Upper lobe of right lung (tissue), 1 donor: ENCODE results near the gene SLC39A7. TPM values are rescaled to one million over a fixed set of nuclear protein-coding genes. Genes with fewer than 3 reads are reported as not detected.

Experiments
- ATAC-seq: fragments of 200-7000 bp; cut with Tn5 transposase; one replicate; pipeline ENCODE4 v1.9.1; 2020; ENCODE audit warnings: mild to moderate bottlenecking, moderate library complexity
- DNase-seq: peaks from one replicate; pipeline ENCODE4 v3.0.0-alpha.2; 2020
- H3K27ac ChIP-seq: fragments of 200-600 bp; one replicate; pipeline ENCODE4 v1.8.0; 2022
- H3K27me3 ChIP-seq: fragments of 200-600 bp; one replicate; pipeline ENCODE4 v1.8.0; 2022; ENCODE audit warnings: mild to moderate bottlenecking
- H3K36me3 ChIP-seq: fragments of 200-600 bp; one replicate; pipeline ENCODE4 v1.8.0; 2022
- H3K4me1 ChIP-seq: fragments of 200-600 bp; one replicate; pipeline ENCODE4 v1.8.0; 2022
- H3K4me3 ChIP-seq: fragments of 200-600 bp; one replicate; pipeline ENCODE4 v1.8.0; 2022; ENCODE audit warnings: mild to moderate bottlenecking
- H3K9me3 ChIP-seq: fragments of 200-600 bp; one replicate; pipeline ENCODE4 v1.8.0; 2022
- CTCF ChIP-seq: fragments of 200-600 bp; IDR thresholded peaks from one replicate; pipeline ENCODE4 v1.8.0; 2022; ENCODE audit warnings: antibody characterized with exemption
- intact Hi-C: fragments of 100-400 bp; cut with DNase I; formaldehyde crosslinking; loops from one replicate; pipeline ENCODE4 v1.11.0; 2022
- total RNA-seq: library from RNA; stranded (reverse); fragmentation: NEBNext Ultra II Directional; extraction: Animal tissue kit (Norgen Biotek cat#: 25700); gene quantifications from one replicate; pipeline ENCODE4 v1.2.1, GENCODE V29; 2021
- donor health status: DM: no; HTN: yes; CAD: no; lungs with severe emphysema.

SLC39A7 gene
- total RNA-seq, 1 donor from 2014 or later = 89.1 TPM

GRCh38 chr6:33160096-33160495, 40.6 kb upstream of the SLC39A7 start:
- no peaks in the 10 kb centered on the region for H3K36me3 ChIP-seq
- no peaks in the 10 kb centered on the region for H3K27me3 ChIP-seq
- no peak for DNase-seq
- no peak overlapping the region for H3K27ac ChIP-seq
- peaks cover 13% of the 10 kb centered on the region for H3K4me1 ChIP-seq
- ATAC-seq = no peak
- no peak overlapping the region for H3K4me3 ChIP-seq
- H3K9me3 ChIP-seq = no peaks in the 10 kb centered on the region
- intact Hi-C loops = loop anchor here (10.0 kb wide), 1 partner anchor 85 kb away; no protein-coding TSS in a partner anchor
- TF ChIP-seq CTCF = no peak

- Histone ChIP-seq H3K4me1 (peaks cover 13% of the 10 kb centered on the region), H3K4me3 (no peak overlapping the region), H3K27ac (no peak overlapping the region), H3K27me3 (no peaks in the 10 kb centered on the region), H3K9me3 (no peaks in the 10 kb centered on the region), H3K36me3 (no peaks in the 10 kb centered on the region)
- DNase-seq = peak; percentile 82
- intact Hi-C loops = loop anchor here (10.0 kb wide), 1 partner anchor 84 kb away; no protein-coding TSS in a partner anchor
- peak; percentile 77 for ATAC-seq
- no peak for TF ChIP-seq CTCF
Measured at GRCh38 chr6:33160728-33161344, 39.8 kb upstream of the SLC39A7 start.

GRCh38 chr6:33161354-33162331, 39.0 kb upstream of the SLC39A7 start:
- peak; percentile 93 for DNase-seq
- Histone ChIP-seq H3K4me1 (peaks cover 13% of the 10 kb centered on the region), H3K27me3 (no peaks in the 10 kb centered on the region), H3K27ac (no peak overlapping the region), H3K36me3 (no peaks in the 10 kb centered on the region), H3K4me3 (peak overlapping the region; percentile 56), H3K9me3 (no peaks in the 10 kb centered on the region)
- TF ChIP-seq CTCF = peak; percentile 93
- peak; percentile 95 for ATAC-seq
- intact Hi-C loops = loop anchor here (10.0 kb wide), 1 partner anchor 83 kb away; no protein-coding TSS in a partner anchor

- TF ChIP-seq CTCF = no peak
- intact Hi-C loops = loop anchor here (10.0 kb wide), 1 partner anchor 81 kb away; no protein-coding TSS in a partner anchor
- Histone ChIP-seq H3K9me3 (no peaks in the 10 kb centered on the region), H3K4me1 (peaks cover 13% of the 10 kb centered on the region), H3K4me3 (no peak overlapping the region), H3K27ac (no peak overlapping the region), H3K36me3 (no peaks in the 10 kb centered on the region), H3K27me3 (no peaks in the 10 kb centered on the region)
- ATAC-seq (no peak), DNase-seq (no peak)
Measured at GRCh38 chr6:33163540-33163939, 37.1 kb upstream of the SLC39A7 start.

GRCh38 chr6:33164176-33164575, 36.5 kb upstream of the SLC39A7 start:
- Histone ChIP-seq H3K27me3 (no peaks in the 10 kb centered on the region), H3K9me3 (no peaks in the 10 kb centered on the region), H3K27ac (no peak overlapping the region), H3K4me1 (peaks cover 13% of the 10 kb centered on the region), H3K4me3 (no peak overlapping the region), H3K36me3 (no peaks in the 10 kb centered on the region)
- DNase-seq (no peak), ATAC-seq (no peak)
- no peak for TF ChIP-seq CTCF
- intact Hi-C loops = loop anchor here (10.0 kb wide), 1 partner anchor 81 kb away; no protein-coding TSS in a partner anchor
